Adrenal gland (tissue), 12 donors: Measurements from ENCODE around the gene JPT1. TPM values are rescaled to one million over a fixed set of nuclear protein-coding genes. Genes with fewer than 3 reads are reported as not detected.

Experiments used
- DNase-seq, 7 donors: peaks; one replicate each; pipeline ENCODE4 v3.0.0-alpha.2; 2019 to 2020
- H3K27ac ChIP-seq, 5 donors: fragments of 200-600 bp; sonication (generic) in 4 of 5; 1 replicate in 3 of 5; 2 replicates in 2 of 5; pipeline versions ENCODE4 v1.5.1 to v1.8.0; 2016 to 2020; ENCODE audit warnings: mild to moderate bottlenecking in 1 of 5
- H3K27me3 ChIP-seq: fragments of 200-600 bp; 2 replicates; pipeline ENCODE4 v1.8.0; 2021
- H3K36me3 ChIP-seq, 2 donors: fragments of 200-600 bp; replicated peaks in 1 of 2; 1 replicate in 1 of 2; 2 replicates in 1 of 2; pipeline versions ENCODE4 v1.5.1 to v1.8.0; 2018 to 2022
- H3K4me1 ChIP-seq, 2 donors: fragments of 200-600 bp; replicated peaks in 1 of 2; 1 replicate in 1 of 2; 2 replicates in 1 of 2; pipeline versions ENCODE4 v1.5.1 to v1.8.0; 2018 to 2021
- H3K4me3 ChIP-seq, 4 donors: fragments of 200-600 bp; sonication (generic) in 3 of 4; one replicate each; pipeline ENCODE4 v1.5.1; 2016 to 2018
- H3K9me3 ChIP-seq, 3 donors: fragments of 200-600 bp; sonication (generic) in 1 of 3; replicated peaks in 1 of 3; 1 replicate in 2 of 3; 2 replicates in 1 of 3; pipeline versions ENCODE4 v1.5.1 to v1.8.0; 2016 to 2021
- CTCF ChIP-seq, 6 experiments: fragments of 450-650 bp in 4 of 6; fragments of 200-600 bp in 2 of 6; sonication (generic) in 1 of 6; IDR thresholded peaks; 1 replicate in 5 of 6; 2 replicates in 1 of 6; pipeline versions ENCODE4 v1.5.1 to v1.8.0; 2016 to 2021; ENCODE audit warnings: antibody characterized with exemption in 6 of 6, mild to moderate bottlenecking in 2 of 6, moderate library complexity in 1 of 6
- POLR2A ChIP-seq, 2 donors: fragments of 450-650 bp; IDR thresholded peaks; one replicate each; pipeline ENCODE4 v1.6.1; 2017; ENCODE audit warnings: antibody characterized with exemption in 2 of 2, mild to moderate bottlenecking in 2 of 2, moderate library complexity in 1 of 2
- WGBS, 4 donors: extraction: QIAGEN DNeasy Blood & Tissue Kit in 2 of 4; methylation state at CpG; one replicate each; pipeline versions ENCODE4 v1.1.5 to v1.1.7; 2013 to 2017; 5-methylcytosine and 5-hydroxymethylcytosine counted together
- intact Hi-C, 2 donors: fragments of 100-400 bp; cut with DNase I; formaldehyde crosslinking; loops; one replicate each; pipeline versions ENCODE4 v1.14.1 to v1.15.0; 2022 to 2023
- polyA plus RNA-seq, 3 donors: library from polyadenylated mRNA; stranded (reverse); fragments of 200-250 nt in 2 of 3; fragments of 350-450 nt in 1 of 3; fragmentation: Illumina TruSeq in 1 of 3; extraction: RNeasy Lipid Tissue Mini Kit (QIAGEN cat#74804) in 1 of 3; gene quantifications; one replicate each; pipeline ENCODE4 v1.2.3, GENCODE V29; 2013 to 2014
- total RNA-seq, 9 donors: library from RNA; depleted of rRNA in 4 of 9; stranded (reverse); fragments of >200 nt in 4 of 9; fragments of 120-200 nt in 1 of 9; fragmentation: NEBNext Ultra II Directional in 1 of 9; extraction: Animal tissue kit (Norgen Biotek cat#: 25700) in 1 of 9; gene quantifications; one replicate each; pipeline versions ENCODE4 v1.1.0 to v1.2.4, GENCODE V29; 2013 to 2023
- donor health status: healthy with polysubstance abuse.
- donor health status: Bipolar disorder and iron deficiency.
- donor health status: DM: yes; HTN: yes; CAD: no.
- donor health status: DM: no; HTN: no; CAD: no.
- donor health status: DM: no; HTN: no; CAD: no.
- donor health status: DM: yes; HTN: yes; CAD: no.

The JPT1 gene
- total and polyA plus RNA-seq, 12 donors, result 34.2 to 232 (median 67.2) TPM

DNA sequence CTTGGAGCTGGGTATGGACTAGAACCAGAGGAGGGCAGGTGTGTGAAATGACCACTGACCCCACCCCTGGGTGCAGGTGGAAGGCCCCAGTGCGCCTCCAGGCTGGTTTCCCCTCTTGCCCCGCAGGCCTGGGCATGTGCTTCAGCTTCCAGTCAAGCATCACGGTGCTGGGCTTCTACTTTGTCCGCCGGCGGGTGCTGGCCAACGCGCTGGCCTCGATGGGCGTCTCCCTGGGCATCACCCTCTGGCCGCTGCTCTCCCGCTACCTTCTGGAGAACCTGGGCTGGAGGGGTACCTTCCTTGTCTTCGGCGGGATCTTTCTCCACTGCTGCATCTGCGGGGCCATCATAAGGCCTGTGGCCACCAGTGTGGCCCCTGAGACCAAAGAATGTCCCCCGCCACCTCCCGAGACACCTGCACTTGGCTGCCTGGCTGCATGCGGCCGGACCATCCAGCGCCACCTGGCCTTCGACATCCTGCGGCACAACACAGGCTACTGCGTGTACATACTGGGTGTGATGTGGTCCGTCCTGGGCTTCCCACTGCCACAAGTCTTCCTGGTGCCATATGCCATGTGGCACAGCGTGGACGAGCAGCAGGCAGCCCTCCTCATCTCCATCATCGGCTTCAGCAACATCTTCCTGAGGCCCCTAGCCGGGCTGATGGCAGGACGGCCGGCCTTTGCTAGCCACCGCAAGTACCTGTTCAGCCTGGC is 54.3 kb downstream of the JPT1 start:
- no peak overlapping the region for H3K27ac ChIP-seq
- no peaks in the 10 kb centered on the region for H3K27me3 ChIP-seq
- WGBS, 4 donors, result 91 to 99% (median 94%) methylated on average over 15 to 31 of the region's 31 CpGs
- DNase-seq, result no peak
- H3K9me3 ChIP-seq, result no peaks in the 10 kb centered on the region
- TF ChIP-seq CTCF (IDR thresholded peaks at IDR 0.05) (no peak), POLR2A (IDR thresholded peaks at IDR 0.05) (no peak)
- H3K4me1 ChIP-seq, result peaks cover 6% of the 10 kb centered on the region in 2 donors
- intact Hi-C loops, result loop anchor here (10.0 kb wide), 2 partner anchors 45 to 135 kb away; no protein-coding TSS in a partner anchor
- no peaks in the 10 kb centered on the region for H3K36me3 ChIP-seq
- H3K4me3 ChIP-seq, result no peak overlapping the region

GRCh38 chr17:75098861-75099260 is 55.5 kb downstream of the JPT1 start:
- intact Hi-C loops, result no loop called here
- no peak overlapping the region for H3K4me3 ChIP-seq
- TF ChIP-seq CTCF (IDR thresholded peaks at IDR 0.05) (no peak), POLR2A (IDR thresholded peaks at IDR 0.05) (no peak)
- H3K27me3 ChIP-seq, result no peaks in the 10 kb centered on the region
- H3K9me3 ChIP-seq, result no peaks in the 10 kb centered on the region
- H3K27ac ChIP-seq, result no peak overlapping the region
- DNase-seq, result no peak
- no peaks in the 10 kb centered on the region for H3K36me3 ChIP-seq
- whole genome bisulfite sequencing, 4 donors, result 78 to 89% (median 85%) methylated on average over 7 of the region's 7 CpGs
- H3K4me1 ChIP-seq, result peaks cover 6% of the 10 kb centered on the region in 2 donors

- no peak overlapping the region for H3K27ac ChIP-seq
- intact Hi-C loops, result no loop called here
- no peaks in the 10 kb centered on the region for H3K27me3 ChIP-seq
- H3K36me3 ChIP-seq, result no peaks in the 10 kb centered on the region
- H3K4me3 ChIP-seq, result no peak overlapping the region
- TF ChIP-seq POLR2A (IDR thresholded peaks at IDR 0.05) (no peak), CTCF (IDR thresholded peaks at IDR 0.05) (no peak)
- H3K4me1 ChIP-seq, result peaks cover 6% of the 10 kb centered on the region in 2 donors
- DNase-seq, result no peak
- H3K9me3 ChIP-seq, result no peaks in the 10 kb centered on the region
- WGBS, 4 donors, result 92 to 98% (median 94%) methylated on average over 6 to 7 of the region's 7 CpGs
Observed at GRCh38 chr17:75097865-75098264, 56.4 kb downstream of the JPT1 start.

DNA sequence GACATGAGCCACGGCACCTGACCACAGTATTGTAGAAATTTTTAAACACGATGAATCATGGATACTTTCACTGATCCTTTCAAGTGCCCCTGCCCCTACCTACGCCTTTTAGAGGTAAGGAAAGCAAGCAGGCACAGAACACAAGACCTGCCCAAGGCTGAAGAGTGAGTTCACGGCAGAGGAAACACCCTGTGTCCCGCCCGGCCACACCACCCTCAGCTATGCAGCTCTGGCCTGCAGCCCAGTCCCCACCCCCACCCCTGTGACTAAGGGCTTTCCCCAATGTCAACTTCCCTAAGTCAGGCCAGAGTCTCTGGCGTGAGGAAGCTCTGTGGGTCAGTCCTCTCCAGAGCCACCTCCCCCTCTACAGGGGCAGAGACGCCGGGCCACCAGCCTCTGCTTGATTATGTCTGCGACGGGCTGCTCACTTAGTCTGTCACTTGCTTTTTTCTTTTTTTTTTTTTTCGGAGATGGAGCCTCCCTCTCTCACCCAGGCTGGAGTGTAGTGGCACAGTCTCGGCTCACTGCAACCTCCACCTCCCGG is 58.2 kb downstream of the JPT1 start:
- intact Hi-C loops, result no loop called here

More for the DNA sequence above, 58.2 kb downstream of the JPT1 start:
- H3K4me1 ChIP-seq, result peaks cover 6 to 10% of the 10 kb centered on the region in 2 donors
- WGBS, 4 donors, result 18 to 34% (median 24%) methylated on average over 10 to 14 of the region's 14 CpGs
- TF ChIP-seq CTCF (IDR thresholded peaks at IDR 0.05) (no peak), POLR2A (IDR thresholded peaks at IDR 0.05) (no peak)
- H3K27ac ChIP-seq, result peak overlapping the region in 1 of 5 donors; percentile 75
- no peak overlapping the region for H3K4me3 ChIP-seq
- no peaks in the 10 kb centered on the region for H3K27me3 ChIP-seq
- H3K9me3 ChIP-seq, result no peaks in the 10 kb centered on the region
- H3K36me3 ChIP-seq, result no peaks in the 10 kb centered on the region
- peak; percentile 65 to 88 (median 87) for DNase-seq
